Testis (tissue), 3 donors: ENCODE measurements around the gene GLRX5. TPM values are rescaled to one million over a fixed set of nuclear protein-coding genes. Genes with fewer than 3 reads are reported as not detected.

Experiments
- DNase-seq: peaks from one replicate; pipeline ENCODE4 v3.0.0-alpha.2; 2019
- H3K27ac ChIP-seq, 2 donors: fragments of 200-600 bp; sonication (generic); one replicate each; pipeline ENCODE4 v1.5.1; 2019
- H3K27me3 ChIP-seq: fragments of 200-600 bp; sonication (generic); one replicate; pipeline ENCODE4 v1.5.1; 2019
- H3K36me3 ChIP-seq: fragments of 200-600 bp; sonication (generic); one replicate; pipeline ENCODE4 v1.5.1; 2017; ENCODE audit warnings: low read depth; ENCODE audit errors: missing control alignments
- H3K4me1 ChIP-seq: fragments of 200-600 bp; sonication (generic); one replicate; pipeline ENCODE4 v1.5.1; 2019
- H3K4me3 ChIP-seq, 2 donors: fragments of 200-600 bp; sonication (generic); one replicate each; pipeline ENCODE4 v1.5.1; 2017 to 2019
- H3K9me3 ChIP-seq: fragments of 200-600 bp; sonication (generic); one replicate; pipeline ENCODE4 v1.5.1; 2017
- POLR2A ChIP-seq: fragments of 450-650 bp; IDR thresholded peaks from one replicate; pipeline ENCODE4 v1.6.1; 2017; ENCODE audit warnings: antibody characterized with exemption, mild to moderate bottlenecking, moderate library complexity
- WGBS, 2 donors: methylation state at CpG; one replicate each; pipeline ENCODE4 v1.1.5; 2018; 5-methylcytosine and 5-hydroxymethylcytosine counted together
- intact Hi-C: fragments of 100-400 bp; cut with DNase I; formaldehyde crosslinking; loops from one replicate; pipeline ENCODE4 v1.15.1; 2023; ENCODE audit warnings: low total_unique reads
- polyA plus RNA-seq: library from polyadenylated mRNA; stranded (reverse); fragments of 350-450 nt; fragmentation: Illumina TruSeq; extraction: RNeasy Lipid Tissue Mini Kit (QIAGEN cat#74804); gene quantifications from one replicate; pipeline ENCODE4 v1.2.3, GENCODE V29; 2014; ENCODE audit warnings: low read depth, low replicate concordance; ENCODE audit not compliant: insufficient read depth
- total RNA-seq, 2 donors: library from RNA; depleted of rRNA; stranded (reverse); fragments of >200 nt; gene quantifications; one replicate each; pipeline ENCODE4 v1.2.3, GENCODE V29; 2016
- TF ChIP-seq, protein P1 (sequence below), 3 experiments: fragments of 450-650 bp in 2 of 3; fragments of 200-600 bp in 1 of 3; sonication (generic) in 1 of 3; IDR thresholded peaks; one replicate each; pipeline ENCODE4 v1.5.1; 2016 to 2019; ENCODE audit warnings: antibody characterized with exemption in 3 of 3, mild to moderate bottlenecking in 2 of 3, moderate library complexity in 1 of 3

The GLRX5 gene
- total and polyA plus RNA-seq, 3 donors from 2014 or later, result 83.9 to 101 (median 95.0) TPM

DNA sequence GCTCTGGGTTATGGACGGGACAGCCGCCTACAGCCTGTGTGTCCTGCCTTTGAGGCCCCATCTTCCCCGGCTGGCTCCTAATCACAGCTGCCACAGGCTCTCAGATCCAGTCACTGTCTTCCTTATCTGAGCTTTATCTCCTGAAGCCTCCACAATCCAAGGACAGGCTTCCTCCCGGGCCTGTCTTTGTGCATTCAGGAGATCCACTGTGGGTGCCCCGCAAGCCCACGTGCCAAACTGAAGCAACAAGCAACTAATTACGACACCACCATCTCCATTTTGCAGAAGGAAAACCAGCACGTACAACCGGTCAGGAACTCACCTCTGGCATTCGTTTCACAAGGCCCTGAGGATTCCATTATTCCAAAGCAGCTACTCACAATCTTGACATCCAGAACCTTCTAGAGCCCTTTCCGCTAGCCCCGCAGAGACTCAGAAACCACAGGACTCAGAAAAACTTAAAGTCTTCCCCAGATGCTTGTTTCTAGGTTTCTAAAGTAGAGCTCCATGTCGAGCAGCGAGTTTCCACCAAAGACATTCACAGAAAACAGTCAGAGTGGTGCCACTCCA, 32.4 kb upstream of the GLRX5 start:
- Histone ChIP-seq H3K9me3 (no peaks in the 10 kb centered on the region), H3K36me3 (no peaks in the 10 kb centered on the region), H3K4me3 (no peak overlapping the region), H3K27me3 (no peaks in the 10 kb centered on the region), H3K27ac (peak overlapping the region; percentile 36 to 65), H3K4me1 (peaks cover 44% of the 10 kb centered on the region)
- TF ChIP-seq, protein P1, sequence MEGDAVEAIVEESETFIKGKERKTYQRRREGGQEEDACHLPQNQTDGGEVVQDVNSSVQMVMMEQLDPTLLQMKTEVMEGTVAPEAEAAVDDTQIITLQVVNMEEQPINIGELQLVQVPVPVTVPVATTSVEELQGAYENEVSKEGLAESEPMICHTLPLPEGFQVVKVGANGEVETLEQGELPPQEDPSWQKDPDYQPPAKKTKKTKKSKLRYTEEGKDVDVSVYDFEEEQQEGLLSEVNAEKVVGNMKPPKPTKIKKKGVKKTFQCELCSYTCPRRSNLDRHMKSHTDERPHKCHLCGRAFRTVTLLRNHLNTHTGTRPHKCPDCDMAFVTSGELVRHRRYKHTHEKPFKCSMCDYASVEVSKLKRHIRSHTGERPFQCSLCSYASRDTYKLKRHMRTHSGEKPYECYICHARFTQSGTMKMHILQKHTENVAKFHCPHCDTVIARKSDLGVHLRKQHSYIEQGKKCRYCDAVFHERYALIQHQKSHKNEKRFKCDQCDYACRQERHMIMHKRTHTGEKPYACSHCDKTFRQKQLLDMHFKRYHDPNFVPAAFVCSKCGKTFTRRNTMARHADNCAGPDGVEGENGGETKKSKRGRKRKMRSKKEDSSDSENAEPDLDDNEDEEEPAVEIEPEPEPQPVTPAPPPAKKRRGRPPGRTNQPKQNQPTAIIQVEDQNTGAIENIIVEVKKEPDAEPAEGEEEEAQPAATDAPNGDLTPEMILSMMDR (IDR thresholded peaks at IDR 0.05), result no peak
- TF ChIP-seq POLR2A, result no peak
- 78 to 85% methylated on average over 11 to 14 of the region's 14 CpGs for WGBS, 2 donors
- intact Hi-C loops, result no loop called here
- peak; percentile 67 for DNase-seq

DNA sequence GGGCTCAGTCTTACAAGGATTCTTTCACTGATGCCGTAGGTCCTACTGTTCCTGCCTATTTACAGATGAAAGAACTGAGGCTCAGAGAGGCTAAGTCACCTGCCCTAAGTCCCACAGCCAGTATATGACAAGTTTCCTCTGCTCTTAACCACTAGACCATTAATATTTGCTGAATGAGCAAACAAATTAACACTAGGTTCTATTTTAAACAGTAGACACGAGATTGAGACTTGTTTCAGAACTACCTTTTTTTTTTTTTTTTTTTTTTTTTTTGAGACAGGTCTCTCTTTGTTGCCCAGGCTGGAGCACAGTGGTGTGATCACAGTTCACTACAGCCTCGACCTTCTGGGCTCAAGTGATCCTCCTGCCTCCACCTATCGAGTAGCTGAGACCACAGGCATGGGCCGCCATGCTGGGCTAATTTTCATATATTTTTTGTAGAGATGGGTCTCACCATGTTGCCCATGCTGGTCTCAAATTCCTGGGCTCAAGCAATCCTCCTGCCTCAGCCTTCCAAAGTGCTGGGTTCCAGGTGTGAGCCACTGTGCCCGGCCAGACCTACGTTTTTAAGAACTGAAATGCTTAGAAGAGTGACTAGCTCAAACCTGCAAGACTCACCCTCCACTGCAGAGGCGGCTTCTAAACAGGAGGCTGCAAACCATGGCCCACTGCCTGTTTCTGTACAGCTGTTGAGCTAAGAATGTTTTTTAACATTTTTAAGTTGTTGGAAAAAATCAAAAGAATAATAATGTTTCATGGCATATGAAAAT, 31.3 kb upstream of the GLRX5 start:
- TF ChIP-seq POLR2A, result no peak
- TF ChIP-seq, protein P1 (IDR thresholded peaks at IDR 0.05), result no peak
- WGBS, 2 donors, result 83 to 86% methylated on average over 8 of the region's 8 CpGs
- Histone ChIP-seq H3K27me3 (no peaks in the 10 kb centered on the region), H3K4me1 (peaks cover 50% of the 10 kb centered on the region), H3K36me3 (no peaks in the 10 kb centered on the region), H3K9me3 (no peaks in the 10 kb centered on the region), H3K4me3 (no peak overlapping the region), H3K27ac (peak overlapping the region; percentile 7 to 36)
- intact Hi-C loops, result no loop called here
- DNase-seq, result no peak

DNA sequence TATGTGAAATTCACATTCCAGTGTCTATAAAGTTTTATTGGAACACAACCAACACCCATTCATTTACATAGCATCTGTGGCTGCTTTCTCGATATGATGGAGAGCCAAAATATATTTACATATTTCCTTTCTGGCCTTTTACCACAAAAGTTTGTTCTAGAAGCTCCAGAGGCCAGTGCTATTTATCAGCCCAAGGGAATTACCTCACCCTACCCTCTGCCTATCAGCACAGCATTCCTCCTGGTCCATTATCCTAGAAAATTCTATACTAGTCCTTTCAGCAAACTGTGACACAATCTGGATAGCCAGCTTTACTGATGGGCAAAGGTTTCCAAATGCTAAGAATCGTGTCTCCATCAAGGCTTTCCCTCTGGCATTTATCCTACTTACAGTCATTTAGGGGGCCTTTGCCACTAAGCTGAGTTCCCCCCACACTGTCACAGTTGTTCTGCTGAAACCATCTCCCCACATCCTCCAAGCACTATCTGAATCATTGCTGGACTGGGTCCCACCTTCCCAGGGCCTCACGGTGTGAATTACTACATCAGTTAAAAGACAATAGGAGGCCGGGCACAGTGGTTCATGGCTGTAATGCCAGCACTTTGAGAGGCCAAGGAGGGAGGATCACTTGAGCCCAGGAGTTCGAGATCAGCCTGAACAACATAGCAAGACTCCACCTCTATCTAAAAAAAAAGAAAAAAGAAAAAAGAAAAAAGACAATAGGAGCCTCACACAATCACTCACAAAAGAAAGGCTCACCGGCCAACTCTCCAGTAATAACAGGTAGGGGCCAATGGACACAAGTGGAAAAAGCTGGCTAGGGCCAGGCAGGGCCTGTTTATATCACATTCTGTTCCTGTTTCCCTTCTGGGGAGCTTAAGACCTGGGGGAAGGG, 30.5 kb upstream of the GLRX5 start:
- Histone ChIP-seq H3K9me3 (no peaks in the 10 kb centered on the region), H3K4me3 (no peak overlapping the region), H3K27ac (no peak overlapping the region), H3K4me1 (peaks cover 50% of the 10 kb centered on the region), H3K27me3 (no peaks in the 10 kb centered on the region), H3K36me3 (no peaks in the 10 kb centered on the region)
- no peak for DNase-seq
- intact Hi-C loops, result no loop called here
- 72 to 82% methylated on average over 6 of the region's 6 CpGs for WGBS, 2 donors
- TF ChIP-seq, protein P1 (IDR thresholded peaks at IDR 0.05), result no peak
- TF ChIP-seq POLR2A, result no peak

DNA sequence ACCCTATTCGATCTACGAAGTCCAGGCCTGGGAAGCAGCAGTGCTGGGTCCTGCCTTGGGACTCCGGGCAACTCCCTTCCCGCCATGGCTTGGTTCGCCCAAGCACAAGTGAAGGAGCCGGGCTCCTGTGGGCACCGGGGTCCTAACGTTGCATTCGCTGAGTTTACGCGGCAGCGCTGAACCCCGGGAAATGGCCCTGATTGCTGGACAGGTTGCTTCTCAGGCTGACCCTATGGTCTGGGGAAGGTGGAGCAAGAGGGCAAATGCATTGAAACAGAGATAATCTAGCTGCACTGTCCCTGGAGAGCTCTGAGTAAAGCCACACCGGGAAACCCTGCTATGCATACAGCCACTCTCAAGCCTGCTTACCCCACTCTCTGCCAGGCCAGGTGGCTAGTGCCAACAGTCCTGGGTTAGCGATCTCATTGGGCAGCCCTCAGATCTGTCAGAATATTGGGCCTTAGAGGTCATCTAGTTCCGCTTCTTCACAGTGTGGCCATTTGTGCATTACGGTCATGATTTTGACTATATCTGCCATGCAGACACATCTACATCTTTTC, 29.7 kb upstream of the GLRX5 start:
- no peaks in the 10 kb centered on the region for H3K27me3 ChIP-seq
- H3K4me1 ChIP-seq, result peaks cover 46% of the 10 kb centered on the region
- WGBS, 2 donors, result 90 to 93% methylated on average over 17 of the region's 17 CpGs
- H3K4me3 ChIP-seq, result no peak overlapping the region
- no peaks in the 10 kb centered on the region for H3K36me3 ChIP-seq
- H3K9me3 ChIP-seq, result no peaks in the 10 kb centered on the region
- H3K27ac ChIP-seq, result no peak overlapping the region
- intact Hi-C loops, result no loop called here
- no peak for DNase-seq
- TF ChIP-seq POLR2A, result no peak
- TF ChIP-seq, protein P1 (IDR thresholded peaks at IDR 0.05), result no peak
